ENCODE results near the gene FXYD7. TPM values are rescaled to one million over a fixed set of nuclear protein-coding genes. Genes with fewer than 3 reads are reported as not detected.
A peak's percentile ranks its signal among the peaks of the same experiment; 100 is the strongest.

FXYD7 gene
- total and polyA plus RNA-seq, 2 of the 13 experiments (the other 11 are each of a cell fraction or from before 2014, with no cell fraction given), result 0.55 TPM; not detected in 1

DNA sequence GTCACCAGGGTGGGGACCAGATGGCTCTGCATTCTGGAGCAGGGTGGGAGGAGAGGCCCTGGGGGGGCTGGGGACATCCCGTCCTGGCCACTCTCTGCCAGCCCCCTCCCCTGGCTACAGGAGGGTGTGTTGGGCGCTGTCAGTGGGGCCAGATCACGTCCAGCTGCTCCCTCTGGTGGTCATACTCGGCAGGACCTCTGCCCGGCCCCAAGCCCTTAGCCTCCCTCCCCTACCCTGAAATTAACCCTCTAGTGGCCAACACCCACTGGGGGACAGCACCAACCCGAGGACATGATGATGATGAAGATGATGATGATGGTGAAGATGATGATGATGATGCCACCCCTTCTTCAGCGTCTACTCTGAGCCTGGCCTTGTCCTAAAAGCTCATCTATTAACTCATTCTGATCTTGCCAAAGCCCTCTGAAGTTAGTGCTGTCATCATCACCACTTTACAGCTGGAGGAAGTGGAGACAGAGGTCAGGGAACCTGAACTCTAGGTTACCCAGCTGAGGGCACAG is 7.6 kb upstream of the FXYD7 start (continued):
- TF ChIP-seq, protein P1, sequence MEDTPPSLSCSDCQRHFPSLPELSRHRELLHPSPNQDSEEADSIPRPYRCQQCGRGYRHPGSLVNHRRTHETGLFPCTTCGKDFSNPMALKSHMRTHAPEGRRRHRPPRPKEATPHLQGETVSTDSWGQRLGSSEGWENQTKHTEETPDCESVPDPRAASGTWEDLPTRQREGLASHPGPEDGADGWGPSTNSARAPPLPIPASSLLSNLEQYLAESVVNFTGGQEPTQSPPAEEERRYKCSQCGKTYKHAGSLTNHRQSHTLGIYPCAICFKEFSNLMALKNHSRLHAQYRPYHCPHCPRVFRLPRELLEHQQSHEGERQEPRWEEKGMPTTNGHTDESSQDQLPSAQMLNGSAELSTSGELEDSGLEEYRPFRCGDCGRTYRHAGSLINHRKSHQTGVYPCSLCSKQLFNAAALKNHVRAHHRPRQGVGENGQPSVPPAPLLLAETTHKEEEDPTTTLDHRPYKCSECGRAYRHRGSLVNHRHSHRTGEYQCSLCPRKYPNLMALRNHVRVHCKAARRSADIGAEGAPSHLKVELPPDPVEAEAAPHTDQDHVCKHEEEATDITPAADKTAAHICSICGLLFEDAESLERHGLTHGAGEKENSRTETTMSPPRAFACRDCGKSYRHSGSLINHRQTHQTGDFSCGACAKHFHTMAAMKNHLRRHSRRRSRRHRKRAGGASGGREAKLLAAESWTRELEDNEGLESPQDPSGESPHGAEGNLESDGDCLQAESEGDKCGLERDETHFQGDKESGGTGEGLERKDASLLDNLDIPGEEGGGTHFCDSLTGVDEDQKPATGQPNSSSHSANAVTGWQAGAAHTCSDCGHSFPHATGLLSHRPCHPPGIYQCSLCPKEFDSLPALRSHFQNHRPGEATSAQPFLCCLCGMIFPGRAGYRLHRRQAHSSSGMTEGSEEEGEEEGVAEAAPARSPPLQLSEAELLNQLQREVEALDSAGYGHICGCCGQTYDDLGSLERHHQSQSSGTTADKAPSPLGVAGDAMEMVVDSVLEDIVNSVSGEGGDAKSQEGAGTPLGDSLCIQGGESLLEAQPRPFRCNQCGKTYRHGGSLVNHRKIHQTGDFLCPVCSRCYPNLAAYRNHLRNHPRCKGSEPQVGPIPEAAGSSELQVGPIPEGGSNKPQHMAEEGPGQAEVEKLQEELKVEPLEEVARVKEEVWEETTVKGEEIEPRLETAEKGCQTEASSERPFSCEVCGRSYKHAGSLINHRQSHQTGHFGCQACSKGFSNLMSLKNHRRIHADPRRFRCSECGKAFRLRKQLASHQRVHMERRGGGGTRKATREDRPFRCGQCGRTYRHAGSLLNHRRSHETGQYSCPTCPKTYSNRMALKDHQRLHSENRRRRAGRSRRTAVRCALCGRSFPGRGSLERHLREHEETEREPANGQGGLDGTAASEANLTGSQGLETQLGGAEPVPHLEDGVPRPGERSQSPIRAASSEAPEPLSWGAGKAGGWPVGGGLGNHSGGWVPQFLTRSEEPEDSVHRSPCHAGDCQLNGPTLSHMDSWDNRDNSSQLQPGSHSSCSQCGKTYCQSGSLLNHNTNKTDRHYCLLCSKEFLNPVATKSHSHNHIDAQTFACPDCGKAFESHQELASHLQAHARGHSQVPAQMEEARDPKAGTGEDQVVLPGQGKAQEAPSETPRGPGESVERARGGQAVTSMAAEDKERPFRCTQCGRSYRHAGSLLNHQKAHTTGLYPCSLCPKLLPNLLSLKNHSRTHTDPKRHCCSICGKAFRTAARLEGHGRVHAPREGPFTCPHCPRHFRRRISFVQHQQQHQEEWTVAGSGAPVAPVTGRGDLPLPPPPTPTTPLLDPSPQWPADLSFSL (CRISPR knock-in tag; IDR thresholded peaks at IDR 0.05), result peak; percentile 65; the same call in 1 of the 2 replicates
- peak; percentile 66 for TF ChIP-seq SAP130 (CRISPR knock-in tag; IDR thresholded peaks at IDR 0.05; ENCODE audit: low read depth)
- no peak for TF ChIP-seq ZFP36 (IDR thresholded peaks at IDR 0.05; ENCODE audit: borderline replicate concordance, low read depth, low read length, partially characterized antibody)
- TF ChIP-seq, protein P2, sequence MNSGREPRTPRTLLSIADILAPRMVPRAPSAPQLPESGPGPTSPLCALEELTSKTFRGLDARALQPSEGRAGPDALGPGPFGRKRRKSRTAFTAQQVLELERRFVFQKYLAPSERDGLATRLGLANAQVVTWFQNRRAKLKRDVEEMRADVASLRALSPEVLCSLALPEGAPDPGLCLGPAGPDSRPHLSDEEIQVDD (CRISPR knock-in tag; IDR thresholded peaks at IDR 0.05; ENCODE audit: borderline replicate concordance), result no peak
- TF ChIP-seq, protein P3, sequence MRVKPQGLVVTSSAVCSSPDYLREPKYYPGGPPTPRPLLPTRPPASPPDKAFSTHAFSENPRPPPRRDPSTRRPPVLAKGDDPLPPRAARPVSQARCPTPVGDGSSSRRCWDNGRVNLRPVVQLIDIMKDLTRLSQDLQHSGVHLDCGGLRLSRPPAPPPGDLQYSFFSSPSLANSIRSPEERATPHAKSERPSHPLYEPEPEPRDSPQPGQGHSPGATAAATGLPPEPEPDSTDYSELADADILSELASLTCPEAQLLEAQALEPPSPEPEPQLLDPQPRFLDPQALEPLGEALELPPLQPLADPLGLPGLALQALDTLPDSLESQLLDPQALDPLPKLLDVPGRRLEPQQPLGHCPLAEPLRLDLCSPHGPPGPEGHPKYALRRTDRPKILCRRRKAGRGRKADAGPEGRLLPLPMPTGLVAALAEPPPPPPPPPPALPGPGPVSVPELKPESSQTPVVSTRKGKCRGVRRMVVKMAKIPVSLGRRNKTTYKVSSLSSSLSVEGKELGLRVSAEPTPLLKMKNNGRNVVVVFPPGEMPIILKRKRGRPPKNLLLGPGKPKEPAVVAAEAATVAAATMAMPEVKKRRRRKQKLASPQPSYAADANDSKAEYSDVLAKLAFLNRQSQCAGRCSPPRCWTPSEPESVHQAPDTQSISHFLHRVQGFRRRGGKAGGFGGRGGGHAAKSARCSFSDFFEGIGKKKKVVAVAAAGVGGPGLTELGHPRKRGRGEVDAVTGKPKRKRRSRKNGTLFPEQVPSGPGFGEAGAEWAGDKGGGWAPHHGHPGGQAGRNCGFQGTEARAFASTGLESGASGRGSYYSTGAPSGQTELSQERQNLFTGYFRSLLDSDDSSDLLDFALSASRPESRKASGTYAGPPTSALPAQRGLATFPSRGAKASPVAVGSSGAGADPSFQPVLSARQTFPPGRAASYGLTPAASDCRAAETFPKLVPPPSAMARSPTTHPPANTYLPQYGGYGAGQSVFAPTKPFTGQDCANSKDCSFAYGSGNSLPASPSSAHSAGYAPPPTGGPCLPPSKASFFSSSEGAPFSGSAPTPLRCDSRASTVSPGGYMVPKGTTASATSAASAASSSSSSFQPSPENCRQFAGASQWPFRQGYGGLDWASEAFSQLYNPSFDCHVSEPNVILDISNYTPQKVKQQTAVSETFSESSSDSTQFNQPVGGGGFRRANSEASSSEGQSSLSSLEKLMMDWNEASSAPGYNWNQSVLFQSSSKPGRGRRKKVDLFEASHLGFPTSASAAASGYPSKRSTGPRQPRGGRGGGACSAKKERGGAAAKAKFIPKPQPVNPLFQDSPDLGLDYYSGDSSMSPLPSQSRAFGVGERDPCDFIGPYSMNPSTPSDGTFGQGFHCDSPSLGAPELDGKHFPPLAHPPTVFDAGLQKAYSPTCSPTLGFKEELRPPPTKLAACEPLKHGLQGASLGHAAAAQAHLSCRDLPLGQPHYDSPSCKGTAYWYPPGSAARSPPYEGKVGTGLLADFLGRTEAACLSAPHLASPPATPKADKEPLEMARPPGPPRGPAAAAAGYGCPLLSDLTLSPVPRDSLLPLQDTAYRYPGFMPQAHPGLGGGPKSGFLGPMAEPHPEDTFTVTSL (CRISPR knock-in tag; IDR thresholded peaks at IDR 0.05; ENCODE audit: borderline replicate concordance), result peak; percentile 46; the same call in 1 of the 2 replicates
- TF ChIP-seq, protein P4, sequence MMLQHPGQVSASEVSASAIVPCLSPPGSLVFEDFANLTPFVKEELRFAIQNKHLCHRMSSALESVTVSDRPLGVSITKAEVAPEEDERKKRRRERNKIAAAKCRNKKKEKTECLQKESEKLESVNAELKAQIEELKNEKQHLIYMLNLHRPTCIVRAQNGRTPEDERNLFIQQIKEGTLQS (CRISPR knock-in tag; IDR thresholded peaks at IDR 0.05), result no peak
- peak; percentile 59; the same call in 1 of the 2 replicates for TF ChIP-seq ZNF607 (CRISPR knock-in tag; IDR thresholded peaks at IDR 0.05; ENCODE audit: borderline replicate concordance)
- TF ChIP-seq SMC3 (IDR thresholded peaks at IDR 0.05; ENCODE audit: low read length), result peak; percentile 60
- no peak for TF ChIP-seq GPN1 (CRISPR knock-in tag; IDR thresholded peaks at IDR 0.05; ENCODE audit: borderline replicate concordance)
- TF ChIP-seq JUNB (CRISPR knock-in tag; IDR thresholded peaks at IDR 0.05; ENCODE audit: borderline replicate concordance), result no peak
- TF ChIP-seq, protein P5, sequence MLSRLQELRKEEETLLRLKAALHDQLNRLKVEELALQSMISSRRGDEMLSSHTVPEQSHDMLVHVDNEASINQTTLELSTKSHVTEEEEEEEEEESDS (CRISPR knock-in tag; IDR thresholded peaks at IDR 0.05; ENCODE audit: borderline replicate concordance), result no peak
- TF ChIP-seq RBAK (CRISPR knock-in tag; IDR thresholded peaks at IDR 0.05), result no peak
- TF ChIP-seq, protein P6, sequence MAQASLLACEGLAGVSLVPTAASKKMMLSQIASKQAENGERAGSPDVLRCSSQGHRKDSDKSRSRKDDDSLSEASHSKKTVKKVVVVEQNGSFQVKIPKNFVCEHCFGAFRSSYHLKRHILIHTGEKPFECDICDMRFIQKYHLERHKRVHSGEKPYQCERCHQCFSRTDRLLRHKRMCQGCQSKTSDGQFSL (CRISPR knock-in tag; IDR thresholded peaks at IDR 0.05), result no peak

Data from HepG2 (cell line).